ENCODE results near the gene MACF1. TPM values are rescaled to one million over a fixed set of nuclear protein-coding genes. Genes with fewer than 3 reads are reported as not detected.
"Not testable (repeated sequence)": the region's sequence is repeated elsewhere in the genome, so short reads cannot be mapped to it uniquely, and the experiment has no call there.

MACF1 gene
- total RNA-seq, 2 donors from 2014 or later = 107 to 148 TPM

- TF ChIP-seq CTCF (IDR thresholded peaks at IDR 0.05) = no peak
- no peak for DNase-seq
- H3K36me3 ChIP-seq = peaks cover 17% of the 10 kb centered on the region
- H3K27ac ChIP-seq = no peak overlapping the region
- no peak overlapping the region for H3K9ac ChIP-seq (ENCODE audit: low read depth in 2 of 2, low read length in 2 of 2)
- H3K9me3 ChIP-seq = no peaks in the 10 kb centered on the region
- H3K4me3 ChIP-seq = no peak overlapping the region
- intact Hi-C loops (cut with DNase I) = no loop called here
- H3K27me3 ChIP-seq = no peaks in the 10 kb centered on the region
- H3K4me1 ChIP-seq = no peaks in the 10 kb centered on the region
These were observed 285.2 kb downstream of the MACF1 start for GRCh38 chr1:39489567-39490239.

GRCh38 chr1:39490596-39491145 is 286.2 kb downstream of the MACF1 start:
- Histone ChIP-seq H3K36me3 (peaks cover 12% of the 10 kb centered on the region), H3K4me1 (no peaks in the 10 kb centered on the region), H3K27me3 (no peaks in the 10 kb centered on the region), H3K9ac (ENCODE audit: low read depth in 2 of 2, low read length in 2 of 2) (peak overlapping the region; percentile 19 to 48), H3K27ac (no peak overlapping the region), H3K9me3 (no peaks in the 10 kb centered on the region), H3K4me3 (peak overlapping the region; percentile 48)
- no peak for TF ChIP-seq CTCF (IDR thresholded peaks at IDR 0.05)
- intact Hi-C loops (cut with DNase I) = no loop called here
- DNase-seq = peak; percentile 32

GRCh38 chr1:39491146-39491921 is 286.8 kb downstream of the MACF1 start, which contains the start of gene BMP8A:
Gene BMP8A, plus strand, starts transcription at chr1:39491636. Its CDS starts 356 bp downstream, at chr1:39491992.
- Histone ChIP-seq H3K27me3 (no peaks in the 10 kb centered on the region), H3K27ac (no peak within 1 kb of the TSS), H3K9me3 (no peaks in the 10 kb centered on the region), H3K36me3 (peaks cover 5% of the 10 kb centered on the region), H3K4me3 (peak within 1 kb of the TSS; percentile 48), H3K4me1 (no peaks in the 10 kb centered on the region), H3K9ac (ENCODE audit: low read depth in 2 of 2, low read length in 2 of 2) (peak within 1 kb of the TSS; percentile 19 to 48)
- TF ChIP-seq CTCF (IDR thresholded peaks at IDR 0.05) = no peak
- intact Hi-C loops (cut with DNase I) = no loop called here
- DNase-seq = peak; percentile 84

- H3K4me1 ChIP-seq; H3K27me3 ChIP-seq; intact Hi-C loops (cut with DNase I); H3K27ac ChIP-seq; H3K36me3 ChIP-seq; H3K9me3 ChIP-seq; H3K9ac ChIP-seq (ENCODE audit: low read depth in 2 of 2, low read length in 2 of 2); H3K4me3 ChIP-seq: not testable (repeated sequence)
- peak; percentile 36 for DNase-seq
These were observed 287.9 kb downstream of the MACF1 start for GRCh38 chr1:39492118-39493042.

- H3K9me3 ChIP-seq; H3K27ac ChIP-seq; DNase-seq; H3K4me1 ChIP-seq; H3K4me3 ChIP-seq; H3K36me3 ChIP-seq; intact Hi-C loops (cut with DNase I); H3K9ac ChIP-seq (ENCODE audit: low read depth in 2 of 2, low read length in 2 of 2); H3K27me3 ChIP-seq: not testable (repeated sequence)
These were observed 288.7 kb downstream of the MACF1 start for GRCh38 chr1:39493043-39493810.

All from colonic mucosa (tissue), 4 donors.